GM19468 (cell line): ENCODE measurements around the gene QKI.
"Not testable (repeated sequence)": the region's sequence is repeated elsewhere in the genome, so short reads cannot be mapped to it uniquely, and the experiment has no call there.

Source experiments
- ATAC-seq: cut with Tn5 transposase; IDR thresholded peaks from one replicate; pipeline ENCODE4 v1.9.1; 2021; ENCODE audit warnings: mild to moderate bottlenecking, moderate library complexity, moderate number of reproducible peaks; ENCODE audit not compliant: unreplicated experiment; ENCODE audit errors: extremely low read depth

QKI gene

GRCh38 chr6:163469459-163469985 is 55.0 kb downstream of the QKI start:
- no peak for ATAC-seq

- ATAC-seq, result no peak
Measured at GRCh38 chr6:163470611-163471010, 56.1 kb downstream of the QKI start.

- no peak for ATAC-seq
Measured at GRCh38 chr6:163474581-163474980, 60.1 kb downstream of the QKI start.

GRCh38 chr6:163476946-163477345 is 62.4 kb downstream of the QKI start:
- not testable (repeated sequence) for ATAC-seq

- no peak for ATAC-seq
Measured at GRCh38 chr6:163483107-163483506, 68.6 kb downstream of the QKI start.

GRCh38 chr6:163485388-163485851 is 70.9 kb downstream of the QKI start:
- no peak for ATAC-seq

GRCh38 chr6:163486821-163487220 is 72.3 kb downstream of the QKI start:
- no peak for ATAC-seq

- ATAC-seq, result no peak
Measured at GRCh38 chr6:163487606-163488005, 73.1 kb downstream of the QKI start.

GRCh38 chr6:163489584-163489983 is 75.1 kb downstream of the QKI start:
- ATAC-seq, result no peak

GRCh38 chr6:163490826-163491577 is 76.5 kb downstream of the QKI start:
- ATAC-seq, result no peak

GRCh38 chr6:163491737-163492300 is 77.3 kb downstream of the QKI start:
- ATAC-seq, result no peak

GRCh38 chr6:163494279-163494727 is 79.8 kb downstream of the QKI start:
- ATAC-seq, result no peak

GRCh38 chr6:163496205-163496604 is 81.7 kb downstream of the QKI start:
- ATAC-seq, result no peak

- no peak for ATAC-seq
Measured at GRCh38 chr6:163500105-163500504, 85.6 kb downstream of the QKI start.

- no peak for ATAC-seq
Measured at GRCh38 chr6:163501026-163501425, 86.5 kb downstream of the QKI start.

- no peak for ATAC-seq
Measured at GRCh38 chr6:163501439-163501838, 86.9 kb downstream of the QKI start.

GRCh38 chr6:163504984-163505640 is 90.6 kb downstream of the QKI start:
- ATAC-seq, result no peak

- no peak for ATAC-seq
Measured at GRCh38 chr6:163507965-163508364, 93.4 kb downstream of the QKI start.

GRCh38 chr6:163513003-163513402 is 98.5 kb downstream of the QKI start:
- no peak for ATAC-seq

GRCh38 chr6:163513570-163514166 is 99.2 kb downstream of the QKI start:
- ATAC-seq, result no peak

- no peak for ATAC-seq
Measured at GRCh38 chr6:163516908-163517307, 102.4 kb downstream of the QKI start.
